Spleen (tissue), 11 donors: ENCODE results near the gene MRPL55. TPM values are rescaled to one million over a fixed set of nuclear protein-coding genes. Genes with fewer than 3 reads are reported as not detected.
A peak's percentile ranks its signal among the peaks of the same experiment; 100 is the strongest.

Experiments
- DNase-seq: peaks from one replicate; pipeline ENCODE4 v3.0.0-alpha.2; 2020
- H3K27ac ChIP-seq, 8 donors: fragments of 200-600 bp; sonication (generic) in 7 of 8; 1 replicate in 4 of 8; 2 replicates in 4 of 8; pipeline versions ENCODE4 v1.5.0 to v1.8.0; 2016 to 2021; ENCODE audit warnings: inconsistent platforms in 4 of 8, mild to moderate bottlenecking in 4 of 8, moderate library complexity in 1 of 8
- H3K27me3 ChIP-seq, 7 donors: fragments of 200-600 bp; sonication (generic) in 6 of 7; replicated peaks in 1 of 7; 1 replicate in 4 of 7; 2 replicates in 3 of 7; pipeline versions ENCODE4 v1.5.0 to v1.8.0; 2016 to 2021; ENCODE audit warnings: inconsistent platforms in 3 of 7, mild to moderate bottlenecking in 1 of 7
- H3K36me3 ChIP-seq, 6 donors: fragments of 200-600 bp; sonication (generic) in 5 of 6; 1 replicate in 4 of 6; 2 replicates in 2 of 6; pipeline versions ENCODE4 v1.5.0 to v1.8.0; 2016 to 2021; ENCODE audit warnings: inconsistent platforms in 2 of 6
- H3K4me1 ChIP-seq, 6 donors: fragments of 200-600 bp; sonication (generic) in 5 of 6; 1 replicate in 3 of 6; 2 replicates in 3 of 6; pipeline versions ENCODE4 v1.5.0 to v1.8.0; 2016 to 2021; ENCODE audit warnings: inconsistent platforms in 3 of 6
- H3K4me3 ChIP-seq, 8 donors: fragments of 200-600 bp; sonication (generic) in 7 of 8; 1 replicate in 4 of 8; 2 replicates in 4 of 8; pipeline versions ENCODE4 v1.5.0 to v1.8.0; 2016 to 2021; ENCODE audit warnings: inconsistent platforms in 4 of 8, mild to moderate bottlenecking in 4 of 8, moderate library complexity in 2 of 8
- H3K9me3 ChIP-seq, 8 donors: fragments of 200-600 bp; sonication (generic) in 7 of 8; 1 replicate in 4 of 8; 2 replicates in 4 of 8; pipeline versions ENCODE4 v1.5.0 to v1.8.0; 2016 to 2021; ENCODE audit warnings: inconsistent platforms in 4 of 8
- POLR2A ChIP-seq, 3 donors: fragments of 450-650 bp; IDR thresholded peaks; one replicate each; pipeline ENCODE4 v1.5.1; 2017; ENCODE audit warnings: antibody characterized with exemption in 3 of 3, mild to moderate bottlenecking in 1 of 3
- POLR2AphosphoS5 ChIP-seq, 3 donors: sonication (generic); formaldehyde crosslinking; IDR thresholded peaks; one replicate each; pipeline ENCODE4 v1.5.1; 2017; ENCODE audit warnings: antibody characterized with exemption in 3 of 3
- WGBS, 5 donors: extraction: QIAGEN DNeasy Blood & Tissue Kit in 3 of 5; methylation state at CpG; one replicate each; pipeline versions ENCODE4 v1.1.5 to v1.1.7; 2013 to 2018; 5-methylcytosine and 5-hydroxymethylcytosine counted together
- intact Hi-C: fragments of 100-400 bp; cut with DNase I; formaldehyde crosslinking; loops from one replicate; pipeline ENCODE4 v1.15.0; 2023; ENCODE audit warnings: low total_unique reads
- polyA plus RNA-seq, 3 donors: library from polyadenylated mRNA; stranded (reverse); fragments of 200-250 nt; gene quantifications; one replicate each; pipeline ENCODE4 v1.2.1, GENCODE V29; 2013
- total RNA-seq, 7 donors: library from RNA; depleted of rRNA in 3 of 7; stranded (reverse); fragments of >200 nt in 3 of 7; fragmentation: NEBNext Ultra II Directional in 4 of 7; extraction: Animal tissue kit (Norgen Biotek cat#: 25700) in 4 of 7; gene quantifications; one replicate each; pipeline versions ENCODE4 v1.1.0 to v1.2.1, GENCODE V29; 2016 to 2021
- TF ChIP-seq, protein P1 (sequence below), 11 experiments: fragments of 200-600 bp in 7 of 11; fragments of 450-650 bp in 4 of 11; sonication (generic) in 4 of 11; IDR thresholded peaks in 8 of 11; conservative IDR thresholded peaks in 3 of 11; 1 replicate in 7 of 11; 2 replicates in 4 of 11; pipeline versions ENCODE4 v1.4.0 to v1.8.0; 2016 to 2021; ENCODE audit warnings: antibody characterized with exemption in 11 of 11, inconsistent platforms in 4 of 11, mild to moderate bottlenecking in 1 of 11
- donor health status: healthy with polysubstance abuse.
- donor health status: DM: no; HTN: no; CAD: no; lungs with moderate emphysema.
- donor health status: DM: no; HTN: no; CAD: no.
- donor health status: Bipolar disorder and iron deficiency.
- donor health status: healthy.
- donor health status: DM: no; HTN: no; CAD: no.
- donor health status: DM: yes; HTN: yes; CAD: no.

The MRPL55 gene
- total and polyA plus RNA-seq, 10 donors = 32.3 to 114 (median 72.1) TPM

DNA sequence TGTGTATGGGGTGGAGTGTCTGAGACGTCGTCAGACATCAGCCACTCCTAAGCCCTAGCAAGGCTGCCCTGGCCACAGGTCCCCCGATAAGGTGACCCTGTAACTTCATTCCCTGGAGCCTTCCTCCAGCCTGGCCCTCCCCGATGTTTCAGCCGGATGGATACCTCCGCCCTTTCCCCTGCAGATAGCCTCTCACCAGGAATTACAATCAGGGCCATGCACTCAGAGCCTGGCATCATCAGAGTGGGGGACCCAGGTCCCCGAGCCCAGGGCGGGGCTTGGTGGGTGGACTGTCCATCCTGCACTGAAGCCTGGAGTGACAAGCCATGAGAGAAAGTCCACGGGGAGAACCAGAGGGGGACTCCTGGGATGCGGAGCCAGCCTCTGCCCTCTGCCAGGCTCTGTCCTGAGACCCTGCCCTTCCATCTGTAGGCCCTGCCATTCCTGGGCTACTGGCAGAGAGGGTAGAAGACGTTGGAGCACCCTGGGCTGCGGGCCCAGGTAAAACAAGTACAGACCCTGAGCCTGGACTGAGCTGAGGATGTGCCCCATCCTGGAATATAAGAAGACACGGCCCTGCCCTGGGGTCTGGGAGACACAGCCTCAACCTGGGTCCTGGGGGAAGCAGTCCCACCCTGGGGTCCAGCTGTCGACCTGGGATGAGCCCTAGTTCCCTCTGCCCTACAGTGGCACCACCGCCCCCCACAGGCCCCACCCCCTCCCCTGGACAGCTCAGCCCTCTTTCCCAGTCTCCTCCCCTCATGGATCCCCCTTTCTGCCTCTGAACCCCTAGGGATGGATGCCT is 43.4 kb downstream of the MRPL55 start:
- no peaks in the 10 kb centered on the region for H3K9me3 ChIP-seq
- intact Hi-C loops = no loop called here
- no peak overlapping the region for H3K27ac ChIP-seq
- DNase-seq = peak; percentile 41
- H3K27me3 ChIP-seq = peaks cover 7 to 92% (median 64%) of the 10 kb centered on the region in 7 donors
- TF ChIP-seq, protein P1, sequence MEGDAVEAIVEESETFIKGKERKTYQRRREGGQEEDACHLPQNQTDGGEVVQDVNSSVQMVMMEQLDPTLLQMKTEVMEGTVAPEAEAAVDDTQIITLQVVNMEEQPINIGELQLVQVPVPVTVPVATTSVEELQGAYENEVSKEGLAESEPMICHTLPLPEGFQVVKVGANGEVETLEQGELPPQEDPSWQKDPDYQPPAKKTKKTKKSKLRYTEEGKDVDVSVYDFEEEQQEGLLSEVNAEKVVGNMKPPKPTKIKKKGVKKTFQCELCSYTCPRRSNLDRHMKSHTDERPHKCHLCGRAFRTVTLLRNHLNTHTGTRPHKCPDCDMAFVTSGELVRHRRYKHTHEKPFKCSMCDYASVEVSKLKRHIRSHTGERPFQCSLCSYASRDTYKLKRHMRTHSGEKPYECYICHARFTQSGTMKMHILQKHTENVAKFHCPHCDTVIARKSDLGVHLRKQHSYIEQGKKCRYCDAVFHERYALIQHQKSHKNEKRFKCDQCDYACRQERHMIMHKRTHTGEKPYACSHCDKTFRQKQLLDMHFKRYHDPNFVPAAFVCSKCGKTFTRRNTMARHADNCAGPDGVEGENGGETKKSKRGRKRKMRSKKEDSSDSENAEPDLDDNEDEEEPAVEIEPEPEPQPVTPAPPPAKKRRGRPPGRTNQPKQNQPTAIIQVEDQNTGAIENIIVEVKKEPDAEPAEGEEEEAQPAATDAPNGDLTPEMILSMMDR (IDR thresholded peaks at IDR 0.05 in 8 of 11, conservative IDR thresholded peaks at IDR 0.05 in 3 of 11) = no peak
- TF ChIP-seq POLR2AphosphoS5 (IDR thresholded peaks at IDR 0.05) = no peak
- no peak for TF ChIP-seq POLR2A (IDR thresholded peaks at IDR 0.05)
- H3K36me3 ChIP-seq = no peaks in the 10 kb centered on the region
- H3K4me1 ChIP-seq = peaks cover 0 to 4% (median 1%) of the 10 kb centered on the region in 6 donors
- 65 to 86% (median 73%) methylated on average over 14 to 15 of the region's 15 CpGs for WGBS, 5 donors
- H3K4me3 ChIP-seq = no peak overlapping the region

DNA sequence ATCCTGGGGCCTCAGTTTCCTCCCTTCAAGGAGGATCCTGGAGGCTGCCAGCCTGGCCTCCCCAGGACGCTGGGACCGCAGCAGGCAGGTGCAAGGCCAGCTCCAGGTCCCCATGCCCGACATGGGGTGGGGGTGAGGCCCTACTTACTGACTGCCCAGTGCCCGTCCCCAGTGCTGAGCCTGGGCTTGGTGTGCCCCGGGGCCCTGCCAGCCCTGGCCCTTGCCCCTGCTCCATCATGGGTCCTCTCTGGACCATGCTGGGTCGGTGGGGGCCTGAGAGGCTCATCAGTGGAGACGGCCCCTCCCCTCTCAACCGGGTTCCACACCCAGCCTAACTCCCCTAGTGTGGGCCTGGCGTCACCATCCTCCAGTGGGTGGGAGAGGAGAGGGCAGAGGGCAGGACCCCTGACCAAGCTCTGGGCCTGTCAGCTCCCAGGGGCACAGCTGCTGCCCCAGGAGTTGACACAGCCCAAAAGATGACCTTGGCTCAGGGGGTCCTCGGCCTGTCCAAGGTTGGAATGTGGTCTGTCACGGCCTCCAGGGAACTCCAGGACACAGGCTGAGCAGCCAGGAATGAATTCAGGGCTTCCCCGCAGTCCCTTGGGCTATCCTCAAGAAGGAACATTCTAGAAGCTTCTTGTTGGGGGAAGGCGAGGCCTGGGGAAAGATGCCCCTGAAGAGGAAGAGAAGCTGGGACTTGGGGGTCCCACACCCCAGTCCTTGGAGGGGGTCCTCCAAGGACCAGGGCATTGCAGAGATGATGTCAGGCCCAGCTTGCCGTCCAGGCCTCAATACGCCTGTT is 44.2 kb downstream of the MRPL55 start:
- Histone ChIP-seq H3K27me3 (peaks cover 15 to 97% (median 72%) of the 10 kb centered on the region in 7 donors), H3K36me3 (no peaks in the 10 kb centered on the region)
- TF ChIP-seq, protein P1 (IDR thresholded peaks at IDR 0.05 in 8 of 11, conservative IDR thresholded peaks at IDR 0.05 in 3 of 11) = no peak
- no peak for TF ChIP-seq POLR2A (IDR thresholded peaks at IDR 0.05)
- no peak for TF ChIP-seq POLR2AphosphoS5 (IDR thresholded peaks at IDR 0.05)

GRCh38 chr1:228064296-228064695 is 44.8 kb downstream of the MRPL55 start:
- intact Hi-C loops = no loop called here
- 46 to 65% (median 58%) methylated on average over 7 to 8 of the region's 8 CpGs for WGBS, 5 donors

More for the DNA sequence above, 44.2 kb downstream of the MRPL55 start:
- no peak overlapping the region for H3K4me3 ChIP-seq
- 70 to 79% (median 72%) methylated on average over 8 to 15 of the region's 15 CpGs for WGBS, 5 donors
- no peak overlapping the region for H3K27ac ChIP-seq
- peak; percentile 59 for DNase-seq
- intact Hi-C loops = no loop called here
- H3K4me1 ChIP-seq = peaks cover 0 to 12% (median 9%) of the 10 kb centered on the region in 6 donors
- H3K9me3 ChIP-seq = no peaks in the 10 kb centered on the region

More at GRCh38 chr1:228064296-228064695, 44.8 kb downstream of the MRPL55 start:
- no peak overlapping the region for H3K27ac ChIP-seq
- peaks cover 20 to 100% (median 79%) of the 10 kb centered on the region in 7 donors for H3K27me3 ChIP-seq
- no peak overlapping the region for H3K4me3 ChIP-seq
- no peak for TF ChIP-seq POLR2AphosphoS5 (IDR thresholded peaks at IDR 0.05)
- TF ChIP-seq POLR2A (IDR thresholded peaks at IDR 0.05) = no peak
- TF ChIP-seq, protein P1 (IDR thresholded peaks at IDR 0.05 in 8 of 11, conservative IDR thresholded peaks at IDR 0.05 in 3 of 11) = no peak
- no peaks in the 10 kb centered on the region for H3K9me3 ChIP-seq
- peak; percentile 57 for DNase-seq
- H3K4me1 ChIP-seq = peaks cover 0 to 18% (median 15%) of the 10 kb centered on the region in 6 donors
- no peaks in the 10 kb centered on the region for H3K36me3 ChIP-seq
